GM18526 (cell line): ENCODE results near the gene RUNDC1.

Experiments
- POLR2A ChIP-seq: IDR thresholded peaks from 3 replicates; pipeline ENCODE4 v1.6.1; 2011; ENCODE audit not compliant: insufficient read length; ENCODE audit errors: extremely low read depth

RUNDC1 gene

DNA sequence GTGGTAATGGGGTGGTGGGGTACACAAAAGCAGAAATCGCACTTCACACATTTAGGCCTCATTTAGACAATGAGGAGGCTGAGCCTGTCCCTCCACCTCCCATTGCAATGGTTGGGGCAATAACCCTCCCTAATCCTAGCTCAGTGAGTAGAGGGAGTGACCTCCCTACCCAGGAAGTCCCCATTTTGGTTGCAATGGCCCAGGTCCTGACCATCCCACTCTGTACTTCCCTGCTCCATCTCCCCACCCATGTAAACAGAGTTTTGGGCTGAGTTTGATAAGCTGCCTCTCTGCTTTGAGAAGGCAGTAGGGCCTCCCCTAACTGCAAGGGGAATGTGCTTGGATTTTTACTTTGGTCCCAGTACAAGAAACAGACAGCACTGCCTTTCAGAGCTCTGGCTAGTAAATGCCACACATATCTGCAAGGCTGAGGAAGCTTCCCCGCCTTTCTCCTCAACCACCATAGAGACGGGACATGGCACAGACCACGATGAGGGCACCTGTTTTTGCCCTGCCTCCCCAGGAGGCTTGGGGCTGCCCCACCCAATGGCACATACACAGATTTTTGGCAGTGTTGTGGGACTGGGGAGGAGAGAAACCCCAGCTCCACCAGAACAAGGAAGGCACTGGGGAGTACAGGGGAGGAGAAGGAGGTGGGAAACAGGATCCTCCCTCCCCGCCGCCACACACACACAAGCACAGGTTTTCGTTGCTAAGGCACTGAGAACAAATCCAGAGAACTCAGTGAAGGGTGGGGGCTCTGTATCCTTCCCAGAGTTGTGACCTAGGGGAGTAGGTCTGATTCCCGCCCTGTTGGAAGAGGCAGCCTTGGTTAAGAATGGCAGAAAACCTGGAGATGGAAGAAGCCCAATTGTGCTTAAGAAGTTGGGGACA is 34.5 kb downstream of the RUNDC1 start:
- TF ChIP-seq POLR2A: no peak

GRCh38 chr17:43015579-43015978 is 35.2 kb downstream of the RUNDC1 start:
- no peak for TF ChIP-seq POLR2A

- TF ChIP-seq POLR2A: no peak
Measured at GRCh38 chr17:43016216-43016615, 35.9 kb downstream of the RUNDC1 start.

GRCh38 chr17:43018008-43018853 is 37.9 kb downstream of the RUNDC1 start:
- no peak for TF ChIP-seq POLR2A

- TF ChIP-seq POLR2A: no peak
Measured at GRCh38 chr17:43018932-43019331, 38.6 kb downstream of the RUNDC1 start.

- no peak for TF ChIP-seq POLR2A
Measured at GRCh38 chr17:43019418-43019817, 39.1 kb downstream of the RUNDC1 start.

GRCh38 chr17:43020030-43020621 is 39.8 kb downstream of the RUNDC1 start:
- TF ChIP-seq POLR2A: no peak

DNA sequence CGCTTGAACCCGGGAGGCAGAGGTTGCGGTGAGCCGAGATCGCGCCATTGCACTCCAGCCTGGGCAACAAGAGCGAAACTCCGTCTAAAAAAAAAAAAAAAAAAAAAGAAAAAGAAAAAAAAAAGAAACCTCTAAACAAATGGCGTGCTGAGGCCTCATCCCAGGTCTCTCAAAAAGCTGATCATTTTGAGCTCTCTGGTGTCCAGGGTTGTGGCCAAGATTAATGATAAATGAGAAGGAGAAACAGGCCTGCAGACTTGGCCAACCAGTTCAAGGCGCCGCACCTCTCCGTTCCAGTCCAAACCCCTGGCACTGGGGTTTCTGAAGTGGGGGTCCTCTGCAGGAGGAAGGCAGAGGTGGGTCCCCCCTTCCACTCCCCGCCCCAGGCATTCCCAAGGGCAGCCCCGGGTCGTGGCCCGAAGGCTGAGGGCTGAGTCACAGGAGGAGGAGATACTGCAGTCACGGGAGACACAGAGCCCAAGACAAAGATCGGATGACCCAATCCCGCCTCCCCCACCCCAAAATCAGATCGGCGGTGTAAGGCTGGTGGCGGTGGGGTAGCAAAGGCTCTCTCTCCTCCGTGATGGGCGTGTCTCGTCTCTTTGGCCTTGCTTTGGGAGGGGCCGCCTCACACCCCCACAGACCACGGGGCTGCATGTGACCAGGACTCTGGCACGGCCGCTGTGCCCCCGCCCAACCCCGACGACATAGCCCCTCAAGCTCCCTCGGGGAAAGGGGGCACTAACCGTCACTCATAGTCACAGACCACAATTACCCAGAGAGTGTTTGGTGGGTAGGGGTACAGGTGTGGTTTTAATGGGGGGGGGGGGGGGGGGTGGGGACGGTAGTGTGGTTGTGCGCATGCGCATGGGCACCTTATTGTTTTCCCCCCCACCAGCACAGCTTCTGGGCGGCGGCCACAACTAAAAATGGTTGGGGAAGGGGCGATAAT is 40.7 kb downstream of the RUNDC1 start:
- TF ChIP-seq POLR2A: no peak

- no peak for TF ChIP-seq POLR2A
Measured at GRCh38 chr17:43021741-43022512, 41.6 kb downstream of the RUNDC1 start, which contains the start of gene VAT1. Gene VAT1 (minus strand): TSS chr17:43022385. CDS start chr17:43022322, 63 bp downstream.

DNA sequence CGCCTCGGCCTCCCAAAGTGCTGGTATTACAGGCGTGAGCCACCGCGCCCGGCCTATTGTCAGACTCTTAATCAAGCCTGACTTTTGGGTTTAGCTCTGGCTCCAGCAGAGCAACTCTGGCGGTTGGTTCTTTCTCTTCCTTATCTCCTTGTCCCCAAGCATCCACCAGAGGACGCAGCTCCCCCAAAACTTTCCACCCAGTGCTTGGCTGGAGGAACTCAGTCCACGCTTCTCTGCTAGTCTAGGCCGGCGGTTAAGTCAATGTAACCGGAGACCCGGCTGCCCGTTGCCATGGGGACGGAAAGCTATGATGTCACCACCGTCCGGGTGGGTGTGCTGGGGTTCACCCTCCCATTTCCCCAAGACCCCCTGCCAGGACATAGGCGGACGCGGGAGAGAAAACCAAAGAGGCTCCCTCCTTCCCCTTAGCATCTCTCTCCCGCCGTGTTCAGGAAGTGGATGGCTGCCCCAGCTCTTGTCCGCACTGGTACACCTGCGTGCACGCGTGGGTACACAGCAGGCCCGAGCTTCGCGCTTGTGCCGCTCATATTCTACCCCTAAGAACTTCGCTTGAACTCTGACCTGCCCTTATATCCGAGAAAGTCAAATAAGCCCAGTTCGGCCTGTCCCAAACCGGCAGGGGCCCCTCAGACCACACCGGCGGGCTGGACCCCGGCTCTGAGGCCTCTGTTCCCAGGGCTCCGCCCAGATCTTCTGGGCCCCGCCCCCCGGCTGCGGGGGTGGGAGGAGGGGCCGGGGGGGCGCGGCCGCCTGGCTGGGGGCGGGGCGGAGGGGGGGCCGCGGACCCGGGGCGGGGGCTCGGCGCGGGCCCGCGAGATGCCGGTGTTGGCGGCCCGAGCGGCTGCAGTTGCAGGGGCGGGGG is 44.3 kb downstream of the RUNDC1 start, which contains the start of gene RND2:
TSS of gene RND2 (plus strand) at position 825 of the 883 bp plus-strand sequence. CDS start 117 bp downstream, outside the sequence.
- TF ChIP-seq POLR2A: no peak

GRCh38 chr17:43025290-43025657 is 44.9 kb downstream of the RUNDC1 start:
- no peak for TF ChIP-seq POLR2A

DNA sequence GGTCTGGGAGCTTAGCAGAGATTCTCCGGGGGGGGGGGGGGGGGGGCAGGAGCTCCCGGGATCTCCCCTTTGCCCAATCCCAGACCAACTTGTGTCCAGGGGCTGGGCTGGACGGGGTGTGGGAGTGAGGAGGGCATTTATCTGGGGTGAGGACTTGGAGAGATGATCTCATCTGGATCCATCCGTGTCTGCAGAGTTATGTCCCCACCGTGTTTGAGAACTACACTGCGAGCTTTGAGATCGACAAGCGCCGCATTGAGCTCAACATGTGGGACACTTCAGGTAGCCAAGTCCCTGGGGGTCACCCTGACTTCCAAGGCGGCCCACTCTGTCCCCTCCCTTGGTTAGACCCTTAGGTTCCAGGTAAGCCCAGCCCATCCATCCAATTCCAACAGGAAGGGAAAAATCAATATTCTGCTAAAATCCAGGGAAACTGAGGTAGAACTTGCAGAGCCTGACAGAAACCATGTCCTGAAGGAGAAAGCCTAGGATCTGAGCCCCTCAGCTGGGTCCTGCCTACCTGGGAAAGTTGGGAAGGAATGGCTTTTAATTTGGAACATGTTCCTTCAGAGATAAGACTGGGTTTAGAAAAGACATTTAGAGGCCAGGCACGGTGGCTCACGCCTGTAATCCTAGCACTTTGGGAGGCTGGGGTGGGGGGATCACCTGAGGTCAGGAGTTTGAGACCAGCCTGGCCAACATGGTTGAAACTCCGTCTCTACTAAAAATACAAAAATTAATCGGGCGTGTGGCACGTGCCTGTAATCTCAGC is 45.6 kb downstream of the RUNDC1 start:
- no peak for TF ChIP-seq POLR2A
